T47D (cell line): ENCODE data around the gene TAC3.
"Not testable (repeated sequence)": the region's sequence is repeated elsewhere in the genome, so short reads cannot be mapped to it uniquely, and the experiment has no call there.

Experiments
- DNase-seq, 2 experiments: peaks; one replicate each; pipeline versions ENCODE4 v3.0.0 to v3.0.0-alpha.2; 2011 to 2012; ENCODE audit warnings: low read depth in 1 of 2, low spot score in 1 of 2
- JUND ChIP-seq: IDR thresholded peaks from 2 replicates; pipeline ENCODE4 v1.6.1; 2012; ENCODE audit warnings: low read depth
- in situ Hi-C: cut with HindIII; loops from 2 replicates; pipeline ENCODE4 v1.10.0; 2016; ENCODE audit warnings: low sequenced_read_pairs, low pct_unique_long_range_greater_than_20kb

The TAC3 gene

DNA sequence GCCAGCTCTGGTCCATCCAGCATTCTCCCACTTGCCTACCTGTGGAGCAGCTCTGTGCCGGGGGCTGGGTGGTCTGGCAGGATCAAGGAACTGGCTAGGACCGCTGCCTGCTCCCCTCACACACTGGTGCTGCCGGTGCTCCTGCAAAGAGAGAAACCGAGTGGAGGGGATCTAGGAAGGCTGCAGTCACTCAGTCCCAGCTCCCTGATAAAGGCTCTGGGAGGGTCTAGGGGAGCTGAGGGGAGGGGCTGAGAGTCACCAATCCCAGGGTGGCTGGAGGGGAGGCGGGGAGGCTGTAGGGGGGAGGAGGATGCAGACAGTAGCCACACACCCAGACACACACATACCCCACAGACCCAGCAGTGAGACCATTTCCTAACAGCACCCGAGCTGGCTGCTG is at the start of gene TAC3:
TSS of gene TAC3 (minus strand) at position 182 of the 400 bp plus-strand sequence. CDS start 732 bp downstream, outside the sequence.
- TF ChIP-seq JUND = no peak
- in situ Hi-C loops = no loop called here
- no peak for DNase-seq

GRCh38 chr12:57063991-57064685 is 47.8 kb upstream of the TAC3 start:
- in situ Hi-C loops = no loop called here
- no peak for TF ChIP-seq JUND
- DNase-seq = no peak

DNA sequence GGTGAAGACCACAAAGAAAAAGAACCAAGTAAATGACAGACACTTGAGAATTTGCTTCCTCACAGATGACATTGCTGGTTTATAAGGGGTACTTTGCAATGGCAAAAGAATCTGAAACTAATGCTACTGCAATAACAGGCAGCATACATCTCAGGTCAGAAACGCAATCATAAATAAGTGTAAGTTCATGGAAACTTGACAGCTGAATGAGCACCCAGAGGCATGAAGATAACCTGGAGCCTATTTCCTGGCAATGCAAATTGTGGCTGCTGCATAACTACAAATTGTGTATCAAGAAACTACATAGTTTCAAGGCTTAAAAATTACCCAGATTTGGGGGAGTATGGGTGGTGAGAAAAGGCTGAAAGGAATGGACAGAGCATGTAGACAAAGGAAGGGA is 42.1 kb upstream of the TAC3 start:
- in situ Hi-C loops = no loop called here
- no peak for DNase-seq
- no peak for TF ChIP-seq JUND

DNA sequence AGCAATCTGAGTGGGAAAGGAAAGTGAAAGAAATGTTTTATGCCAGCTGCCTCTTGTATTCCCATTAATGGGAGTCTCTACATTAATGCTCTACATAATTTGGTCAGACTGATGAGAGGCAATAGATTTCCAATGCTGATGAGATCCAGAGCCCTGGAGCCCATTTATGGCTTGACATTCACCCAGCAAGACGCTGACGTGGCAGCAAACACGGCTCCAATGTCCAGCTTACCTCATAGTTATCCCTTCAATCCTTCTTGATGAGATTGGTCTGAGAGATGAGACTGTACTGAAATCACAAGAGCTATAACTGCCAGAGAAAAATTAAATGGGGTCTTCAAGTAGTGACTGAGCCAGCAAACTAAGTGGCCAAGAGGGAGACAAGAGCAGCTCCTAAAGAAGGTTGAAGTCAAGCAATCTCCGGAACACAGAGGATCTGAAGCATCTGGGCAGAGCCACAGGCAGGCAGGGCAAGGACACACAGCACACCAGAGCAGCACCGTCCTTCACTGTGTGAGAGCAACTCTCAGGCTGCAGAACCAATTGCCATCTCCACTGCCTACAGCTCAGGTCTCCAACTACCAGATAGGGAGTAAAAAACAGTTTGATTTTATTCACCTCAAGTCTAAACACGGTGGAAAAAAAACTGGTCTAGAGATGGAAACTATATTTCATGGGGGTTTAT is 40.9 kb upstream of the TAC3 start:
- DNase-seq = no peak
- in situ Hi-C loops = no loop called here
- no peak for TF ChIP-seq JUND

GRCh38 chr12:57055824-57056223 is 39.5 kb upstream of the TAC3 start:
- TF ChIP-seq JUND = no peak
- DNase-seq = no peak
- in situ Hi-C loops = no loop called here

DNA sequence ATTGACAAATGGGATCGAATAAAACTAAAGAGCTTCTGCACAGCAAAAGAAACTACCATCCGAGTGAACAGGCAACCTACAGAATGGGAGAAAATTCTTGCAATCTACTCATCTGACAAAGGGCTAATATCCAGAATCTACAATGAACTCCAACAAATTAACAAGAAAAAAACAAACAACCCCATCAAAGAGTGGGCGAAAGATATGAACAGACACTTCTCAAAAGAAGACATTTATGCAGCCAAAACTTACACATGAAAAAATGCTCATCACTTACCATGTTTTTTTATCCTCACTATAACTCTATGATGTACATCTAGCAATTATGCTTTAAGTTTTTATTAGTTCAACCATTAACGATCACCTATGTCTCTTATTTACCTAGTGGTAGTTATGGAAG is 37.6 kb upstream of the TAC3 start:
- in situ Hi-C loops, DNase-seq: not testable (repeated sequence)

DNA sequence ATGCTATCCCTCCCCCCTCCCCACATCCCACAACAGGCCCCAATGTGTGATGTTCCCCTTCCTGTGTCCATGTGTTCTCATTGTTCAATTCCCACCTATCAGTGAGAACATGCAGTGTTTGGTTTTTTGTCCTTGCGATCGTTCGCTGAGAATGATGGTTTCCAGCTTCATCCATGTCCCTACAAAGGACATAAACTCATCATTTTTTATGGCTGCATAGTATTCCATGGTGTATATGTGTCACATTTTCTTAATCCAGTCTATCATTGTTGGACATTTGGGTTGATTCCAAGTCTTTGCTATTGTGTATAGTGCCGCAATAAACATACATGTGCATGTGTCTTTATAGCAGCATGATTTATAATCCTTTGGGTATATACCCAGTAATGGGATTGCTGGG is 36.8 kb upstream of the TAC3 start:
- in situ Hi-C loops, DNase-seq: not testable (repeated sequence)

DNA sequence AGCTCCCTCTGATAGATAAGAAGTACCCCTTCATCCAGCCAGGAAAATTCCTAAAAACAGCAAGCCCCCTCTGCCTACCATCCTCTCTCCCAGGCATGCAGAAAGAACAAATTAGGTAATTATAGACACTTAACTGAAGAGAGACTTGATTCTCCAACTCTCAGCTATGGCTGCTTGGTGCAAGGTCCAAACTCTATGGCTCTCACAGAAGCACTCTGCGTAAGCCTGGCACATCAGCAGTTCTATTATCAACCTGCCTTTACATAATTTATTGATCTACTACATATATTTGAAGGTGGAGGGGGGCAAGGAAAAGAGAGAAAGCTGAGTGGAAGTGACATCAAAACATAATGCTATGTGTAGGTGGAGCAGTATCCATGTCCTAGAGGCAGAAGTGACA is 34.7 kb upstream of the TAC3 start:
- DNase-seq = no peak
- in situ Hi-C loops = no loop called here
- TF ChIP-seq JUND = no peak

GRCh38 chr12:57049890-57050289 is 33.6 kb upstream of the TAC3 start, which contains the start of gene MYO1A:
Gene MYO1A (minus strand): TSS chr12:57050129. CDS start chr12:57048323, 1,806 bp downstream.
- in situ Hi-C loops = no loop called here
- DNase-seq = peak; percentile 36 to 59
- no peak for TF ChIP-seq JUND

- TF ChIP-seq JUND = no peak
- no peak for DNase-seq
- in situ Hi-C loops = no loop called here
Measured at GRCh38 chr12:57049119-57049446, 32.8 kb upstream of the TAC3 start.

- DNase-seq = no peak
- in situ Hi-C loops = no loop called here
- TF ChIP-seq JUND = no peak
Measured at GRCh38 chr12:57048423-57049118, 32.2 kb upstream of the TAC3 start.

- in situ Hi-C loops = no loop called here
- peak in 1 of 2 experiments; percentile 12 for DNase-seq
- TF ChIP-seq JUND = no peak
Measured at GRCh38 chr12:57047981-57048380, 31.7 kb upstream of the TAC3 start.

DNA sequence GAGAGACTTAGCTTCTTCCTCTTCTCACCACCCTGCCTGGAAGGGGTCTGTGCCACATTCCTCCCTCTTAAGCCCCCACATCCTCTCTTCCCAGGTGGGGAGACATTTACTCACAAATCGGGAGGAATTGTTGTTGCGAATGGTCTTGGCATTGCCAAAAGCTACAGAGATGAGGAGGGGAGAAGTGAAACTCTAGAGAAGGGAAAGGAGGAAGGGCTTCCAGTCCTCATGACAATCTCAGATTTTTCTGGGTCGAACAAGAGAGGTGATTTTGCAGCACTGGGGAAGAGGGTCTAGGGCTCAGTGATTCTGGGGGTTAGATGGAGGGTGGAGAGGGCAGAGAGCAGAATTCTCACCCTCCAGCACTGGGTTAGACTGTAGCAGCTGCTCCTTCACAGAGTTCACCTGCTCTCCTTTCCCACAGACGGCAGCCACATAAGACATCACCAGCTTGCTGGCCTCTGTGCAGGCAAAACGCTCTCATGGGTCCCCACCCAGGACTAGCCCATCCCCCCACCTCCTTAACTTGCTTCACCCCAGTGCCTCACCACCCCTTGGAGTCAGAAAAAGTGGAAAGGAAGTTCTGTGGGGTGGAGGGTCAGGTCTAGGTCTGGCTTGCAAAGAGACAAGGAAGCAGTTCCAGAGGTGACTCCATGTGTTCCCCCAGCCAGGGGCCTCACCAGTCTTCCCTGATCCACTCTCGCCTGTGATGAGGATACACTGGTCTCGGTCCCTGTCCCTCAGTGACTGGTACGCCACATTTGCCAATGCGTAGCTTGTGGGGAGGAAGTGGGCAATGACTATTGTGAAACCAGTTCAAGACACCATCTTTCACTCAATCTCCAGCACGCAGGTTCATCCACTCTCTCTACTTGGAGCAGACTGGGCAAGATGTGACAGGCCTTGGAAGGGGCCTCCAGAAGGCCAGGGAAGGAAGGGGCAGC is 30.9 kb upstream of the TAC3 start:
- no peak for DNase-seq
- TF ChIP-seq JUND = no peak
- in situ Hi-C loops = no loop called here
